ENCODE results near the gene MSTN. TPM values are rescaled to one million over a fixed set of nuclear protein-coding genes. Genes with fewer than 3 reads are reported as not detected.
"Not testable (repeated sequence)": the region's sequence is repeated elsewhere in the genome, so short reads cannot be mapped to it uniquely, and the experiment has no call there.

MSTN gene
- total RNA-seq, 4 donors from 2014 or later = 0.13 to 0.21 (median 0.19) TPM; not detected in 1

- Histone ChIP-seq H3K4me1 (no peaks in the 10 kb centered on the region), H3K36me3 (no peaks in the 10 kb centered on the region), H3K9me3 (no peaks in the 10 kb centered on the region), H3K27me3 (peaks cover 0 to 6% (median 0%) of the 10 kb centered on the region in 4 donors), H3K4me3 (no peak overlapping the region), H3K27ac (no peak overlapping the region)
- intact Hi-C loops (cut with DNase I) = no loop called here
- no peak for DNase-seq
- TF ChIP-seq POLR2A (IDR thresholded peaks at IDR 0.05) = no peak
- TF ChIP-seq, protein P1, sequence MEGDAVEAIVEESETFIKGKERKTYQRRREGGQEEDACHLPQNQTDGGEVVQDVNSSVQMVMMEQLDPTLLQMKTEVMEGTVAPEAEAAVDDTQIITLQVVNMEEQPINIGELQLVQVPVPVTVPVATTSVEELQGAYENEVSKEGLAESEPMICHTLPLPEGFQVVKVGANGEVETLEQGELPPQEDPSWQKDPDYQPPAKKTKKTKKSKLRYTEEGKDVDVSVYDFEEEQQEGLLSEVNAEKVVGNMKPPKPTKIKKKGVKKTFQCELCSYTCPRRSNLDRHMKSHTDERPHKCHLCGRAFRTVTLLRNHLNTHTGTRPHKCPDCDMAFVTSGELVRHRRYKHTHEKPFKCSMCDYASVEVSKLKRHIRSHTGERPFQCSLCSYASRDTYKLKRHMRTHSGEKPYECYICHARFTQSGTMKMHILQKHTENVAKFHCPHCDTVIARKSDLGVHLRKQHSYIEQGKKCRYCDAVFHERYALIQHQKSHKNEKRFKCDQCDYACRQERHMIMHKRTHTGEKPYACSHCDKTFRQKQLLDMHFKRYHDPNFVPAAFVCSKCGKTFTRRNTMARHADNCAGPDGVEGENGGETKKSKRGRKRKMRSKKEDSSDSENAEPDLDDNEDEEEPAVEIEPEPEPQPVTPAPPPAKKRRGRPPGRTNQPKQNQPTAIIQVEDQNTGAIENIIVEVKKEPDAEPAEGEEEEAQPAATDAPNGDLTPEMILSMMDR (IDR thresholded peaks at IDR 0.05) = no peak
- WGBS, 2 donors = 70 to 72% methylated on average over 3 of the region's 3 CpGs
Measured at GRCh38 chr2:190043441-190043840, 19.1 kb downstream of the MSTN start.

DNA sequence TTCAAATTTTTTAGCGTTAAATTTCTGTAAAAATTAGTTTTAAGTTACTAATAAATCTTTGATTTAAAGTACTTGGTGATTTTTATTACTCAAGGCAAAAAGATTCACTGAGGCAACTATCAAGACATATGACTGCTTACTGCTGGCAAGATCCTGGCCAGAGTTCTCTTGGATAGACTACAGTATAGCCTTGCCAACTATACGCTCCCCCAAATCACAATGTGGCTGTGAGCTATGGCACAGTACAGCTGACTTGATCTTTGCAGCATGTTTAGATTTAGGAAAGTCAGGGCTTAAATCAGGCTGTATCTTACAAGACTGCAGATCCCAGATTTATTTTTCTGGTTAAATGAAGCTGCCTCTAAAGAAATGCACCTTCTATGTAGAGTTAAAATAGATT, 26.5 kb downstream of the MSTN start:
- Histone ChIP-seq H3K36me3 (no peaks in the 10 kb centered on the region), H3K27me3 (no peaks in the 10 kb centered on the region), H3K4me3 (no peak overlapping the region), H3K4me1 (no peaks in the 10 kb centered on the region), H3K27ac (no peak overlapping the region), H3K9me3 (no peaks in the 10 kb centered on the region)
- intact Hi-C loops (cut with DNase I) = no loop called here
- no peak for DNase-seq
- TF ChIP-seq POLR2A (IDR thresholded peaks at IDR 0.05) = no peak
- TF ChIP-seq, protein P1 (IDR thresholded peaks at IDR 0.05) = no peak
- 68 to 84% methylated on average over 2 of the region's 2 CpGs for WGBS, 2 donors

GRCh38 chr2:190034417-190034816, 28.1 kb downstream of the MSTN start:
- 61 to 79% methylated on average over 10 of the region's 10 CpGs for WGBS, 2 donors
- intact Hi-C loops (cut with DNase I); H3K27me3 ChIP-seq; DNase-seq; H3K4me1 ChIP-seq; H3K27ac ChIP-seq; H3K9me3 ChIP-seq; H3K4me3 ChIP-seq; H3K36me3 ChIP-seq: not testable (repeated sequence)

- H3K36me3 ChIP-seq = no peaks in the 10 kb centered on the region
- H3K27me3 ChIP-seq = no peaks in the 10 kb centered on the region
- DNase-seq = no peak
- H3K9me3 ChIP-seq = no peaks in the 10 kb centered on the region
- no peak overlapping the region for H3K4me3 ChIP-seq
- no peaks in the 10 kb centered on the region for H3K4me1 ChIP-seq
- 29 to 36% methylated on average over 1 of the region's 1 CpG for WGBS, 2 donors
- no peak overlapping the region for H3K27ac ChIP-seq
- intact Hi-C loops (cut with DNase I) = no loop called here
- no peak for TF ChIP-seq POLR2A (IDR thresholded peaks at IDR 0.05)
- TF ChIP-seq, protein P1 (IDR thresholded peaks at IDR 0.05) = no peak
Measured at GRCh38 chr2:190031969-190032618, 30.4 kb downstream of the MSTN start.

GRCh38 chr2:190023860-190024259, 38.7 kb downstream of the MSTN start:
- Histone ChIP-seq H3K9me3 (no peaks in the 10 kb centered on the region), H3K4me3 (no peak overlapping the region), H3K27ac (no peak overlapping the region), H3K27me3 (peaks cover 0 to 2% (median 0%) of the 10 kb centered on the region in 4 donors), H3K4me1 (no peaks in the 10 kb centered on the region), H3K36me3 (no peaks in the 10 kb centered on the region)
- DNase-seq = no peak
- TF ChIP-seq POLR2A (IDR thresholded peaks at IDR 0.05) = no peak
- TF ChIP-seq, protein P1 (IDR thresholded peaks at IDR 0.05) = peak in 5 of 6 experiments; percentile 35 to 55 (median 47)
- intact Hi-C loops (cut with DNase I) = no loop called here
- 21 to 33% methylated on average over 5 of the region's 5 CpGs for WGBS, 2 donors

DNA sequence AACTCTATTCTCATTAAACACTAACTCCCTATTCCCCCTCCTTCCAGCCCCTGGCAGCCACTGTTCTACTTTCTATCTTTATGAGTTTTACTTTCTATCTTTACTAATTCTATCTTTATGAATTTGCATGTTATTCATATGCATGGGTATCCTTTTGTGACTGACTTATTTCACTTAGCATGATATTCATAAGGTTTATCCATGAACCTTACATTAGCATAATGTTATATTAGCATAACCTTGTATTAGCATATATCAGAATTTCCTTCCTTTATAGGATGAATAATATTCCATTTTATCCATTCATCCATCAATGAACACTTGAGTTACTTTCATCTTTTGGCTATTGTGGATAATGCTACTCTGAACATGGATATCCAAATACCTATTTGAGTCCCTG, 41.8 kb downstream of the MSTN start:
- Histone ChIP-seq H3K4me3 (no peak overlapping the region), H3K27me3 (peaks cover 0 to 2% (median 0%) of the 10 kb centered on the region in 4 donors), H3K27ac (no peak overlapping the region), H3K9me3 (peaks cover 0 to 12% (median 0%) of the 10 kb centered on the region in 3 donors), H3K4me1 (no peaks in the 10 kb centered on the region), H3K36me3 (no peaks in the 10 kb centered on the region)
- intact Hi-C loops (cut with DNase I) = no loop called here
- TF ChIP-seq, protein P1 (IDR thresholded peaks at IDR 0.05) = no peak
- no peak for TF ChIP-seq POLR2A (IDR thresholded peaks at IDR 0.05)
- no peak for DNase-seq
